HG03457 (cell line): ENCODE results near the gene INSL3.

Experiments used
- ATAC-seq: cut with Tn5 transposase; IDR thresholded peaks from one replicate; pipeline ENCODE4 v1.9.1; 2021; ENCODE audit warnings: moderate number of reproducible peaks; ENCODE audit not compliant: unreplicated experiment

Gene INSL3, protein sequence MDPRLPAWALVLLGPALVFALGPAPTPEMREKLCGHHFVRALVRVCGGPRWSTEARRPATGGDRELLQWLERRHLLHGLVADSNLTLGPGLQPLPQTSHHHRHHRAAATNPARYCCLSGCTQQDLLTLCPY

DNA sequence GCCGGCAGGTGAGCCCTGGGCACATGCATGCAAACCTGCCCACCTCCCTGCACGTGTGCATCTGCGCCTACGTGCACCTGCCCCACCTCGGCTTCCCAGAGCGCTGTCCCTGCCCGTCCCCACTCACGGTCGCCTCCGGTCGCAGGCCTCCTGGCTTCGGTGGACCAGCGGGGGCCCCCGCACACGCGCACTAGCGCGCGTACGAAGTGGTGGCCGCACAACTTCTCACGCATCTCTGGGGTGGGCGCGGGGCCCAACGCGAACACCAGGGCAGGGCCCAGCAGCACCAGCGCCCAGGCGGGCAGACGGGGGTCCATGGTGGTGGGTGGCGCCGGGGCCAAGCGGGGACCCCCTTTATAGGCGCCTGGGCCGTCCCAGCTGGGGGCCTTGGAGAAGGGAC, at the start of gene INSL3:
TSS of gene INSL3 (minus strand) at position 330 of the 400 bp plus-strand sequence. CDS start at position 317, 13 bp downstream.
- no peak for ATAC-seq

GRCh38 chr19:17869114-17869608, 47.8 kb upstream of the INSL3 start:
- no peak for ATAC-seq

DNA sequence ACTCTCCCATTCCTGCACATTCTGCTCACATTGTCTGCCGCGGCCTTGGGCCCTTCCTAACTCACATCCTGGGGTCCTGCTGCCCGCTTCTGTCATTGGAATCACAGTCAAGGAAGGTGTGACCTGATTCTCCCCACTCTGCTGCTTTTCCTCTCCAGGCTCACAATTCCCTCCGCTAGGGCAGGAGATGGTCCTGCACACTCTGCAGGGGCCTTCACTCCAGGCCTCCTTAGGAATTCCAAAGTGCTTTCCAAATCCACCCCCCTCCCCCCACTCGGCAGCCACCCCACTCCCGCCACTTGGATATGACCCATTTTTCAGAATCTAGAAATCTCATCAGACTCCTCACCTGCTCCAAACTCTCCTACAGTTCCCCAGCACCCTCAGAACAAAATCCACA, 47.4 kb upstream of the INSL3 start:
- no peak for ATAC-seq

DNA sequence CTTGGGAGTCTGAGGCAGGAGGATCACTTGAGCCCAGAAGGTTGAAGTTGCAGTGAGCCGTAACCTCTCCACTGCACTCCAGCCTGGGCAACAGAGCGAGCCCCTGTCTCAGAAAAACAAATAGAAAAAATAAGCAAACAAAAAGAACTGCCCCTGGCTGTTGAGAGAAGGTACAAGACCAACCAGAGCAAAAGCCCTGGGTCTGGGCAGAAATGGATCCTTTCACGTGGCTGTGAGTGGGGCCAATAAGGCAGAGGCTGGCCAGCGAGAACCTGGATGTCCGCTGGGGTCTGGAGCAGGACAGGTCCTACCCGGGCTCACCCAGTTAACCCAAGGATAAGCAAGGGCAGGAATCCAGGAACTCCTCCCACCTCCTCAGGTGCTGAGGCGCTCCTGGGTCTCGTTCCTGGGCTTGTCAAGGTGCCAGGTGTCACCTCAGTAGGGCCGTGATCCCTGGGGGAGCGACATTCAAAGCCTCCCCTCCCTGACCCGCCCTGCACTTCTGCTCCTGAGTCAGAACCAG, 45.7 kb upstream of the INSL3 start:
- ATAC-seq = no peak

DNA sequence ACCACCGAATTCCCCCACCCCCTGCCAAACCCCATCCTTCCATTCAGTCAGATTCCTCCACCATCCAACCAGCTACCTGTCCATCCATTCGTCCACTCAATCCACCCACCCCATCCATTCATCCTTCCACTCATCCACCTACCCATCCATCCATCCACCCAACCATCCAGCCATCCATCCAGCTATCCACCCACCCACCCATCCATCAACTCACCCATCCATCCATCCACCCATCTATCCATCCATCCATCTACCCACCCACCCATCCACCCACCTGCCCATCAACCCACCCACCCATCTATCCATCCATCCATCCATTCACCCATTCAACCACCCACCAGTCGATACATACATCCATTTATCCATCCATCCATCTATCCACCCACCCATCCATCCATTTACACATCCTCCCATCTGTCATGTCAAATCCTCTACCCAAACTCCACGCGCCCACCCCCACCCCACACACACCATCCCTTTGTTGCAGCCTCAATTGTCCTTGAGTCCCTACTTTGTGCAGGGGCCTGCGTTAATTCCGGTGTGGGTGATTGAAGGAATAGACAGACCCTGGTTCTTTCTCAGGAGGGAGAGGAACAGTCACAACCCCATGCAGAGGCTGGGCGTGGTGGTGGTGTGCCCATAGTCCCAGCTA, 45.1 kb upstream of the INSL3 start:
- ATAC-seq = no peak

GRCh38 chr19:17865364-17866311, 44.3 kb upstream of the INSL3 start:
- ATAC-seq = no peak

DNA sequence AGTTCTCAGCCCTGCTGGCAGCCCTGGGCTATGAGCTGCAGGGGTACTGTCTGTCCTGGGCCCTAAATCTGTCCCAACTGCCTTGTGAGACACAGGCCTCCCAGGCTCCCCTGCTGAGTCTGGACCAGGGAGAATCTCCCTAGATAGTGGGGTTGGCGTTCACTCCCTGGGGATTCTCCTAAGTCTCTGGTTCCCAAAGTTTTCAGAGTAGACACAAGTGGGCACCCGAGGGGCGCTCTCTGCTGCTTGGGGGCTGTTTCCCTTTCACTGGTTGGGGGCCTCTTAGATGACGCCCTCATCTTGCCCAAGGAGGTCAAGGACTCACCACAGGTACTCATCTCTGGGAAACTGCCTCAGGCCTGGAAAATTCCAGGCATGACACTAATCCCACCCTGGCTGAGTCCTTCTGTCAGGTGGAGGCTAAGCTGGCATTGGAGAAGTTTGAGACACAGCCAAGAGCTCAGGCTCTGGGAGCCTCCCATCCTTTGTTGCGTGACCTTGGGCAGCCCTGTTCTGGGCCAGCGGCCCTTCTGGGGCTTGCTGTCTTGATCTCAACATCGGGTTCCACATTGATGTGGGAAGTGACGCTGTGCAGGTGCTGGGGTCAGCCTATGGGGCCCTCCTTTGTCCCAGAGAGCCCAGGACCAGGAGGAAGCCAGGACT, 42.3 kb upstream of the INSL3 start:
- no peak for ATAC-seq

DNA sequence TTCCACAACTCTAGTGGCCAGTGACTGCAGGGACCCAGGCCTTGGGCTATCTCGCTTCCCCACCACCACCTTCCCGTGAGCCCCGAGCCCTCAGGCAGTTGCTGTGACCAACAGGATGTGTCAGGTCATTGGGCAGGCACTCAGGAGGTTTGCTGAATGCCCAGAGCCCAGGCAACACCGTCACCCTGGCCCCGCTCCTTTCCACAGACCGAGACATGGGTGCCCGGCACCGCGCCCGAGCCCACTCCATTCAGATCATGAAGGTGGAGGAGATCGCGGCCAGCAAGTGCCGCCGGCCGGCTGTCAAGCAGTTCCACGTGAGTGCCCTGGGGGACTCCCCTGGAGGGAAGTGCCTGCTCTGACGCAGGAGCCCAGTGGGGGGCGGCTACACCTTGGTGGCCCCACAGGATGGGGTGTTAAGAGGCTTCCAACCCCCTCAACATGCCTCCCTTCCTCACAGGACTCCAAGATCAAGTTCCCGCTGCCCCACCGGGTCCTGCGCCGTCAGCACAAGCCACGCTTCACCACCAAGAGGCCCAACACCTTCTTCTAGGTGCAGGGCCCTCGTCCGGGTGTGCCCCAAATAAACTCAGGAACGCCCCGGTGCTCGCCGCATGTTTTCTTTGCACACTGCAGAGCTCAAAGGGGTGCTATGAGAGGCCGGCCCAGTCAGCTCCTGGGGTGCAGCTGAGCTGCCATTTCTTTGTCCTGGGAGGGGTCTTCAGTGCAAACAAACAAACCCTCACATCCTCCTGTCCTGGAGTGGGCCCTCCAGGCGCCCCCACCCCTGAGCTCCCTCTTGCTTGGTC, 41.6 kb upstream of the INSL3 start:
- no peak for ATAC-seq

GRCh38 chr19:17861542-17862402, 40.5 kb upstream of the INSL3 start:
- ATAC-seq = no peak

DNA sequence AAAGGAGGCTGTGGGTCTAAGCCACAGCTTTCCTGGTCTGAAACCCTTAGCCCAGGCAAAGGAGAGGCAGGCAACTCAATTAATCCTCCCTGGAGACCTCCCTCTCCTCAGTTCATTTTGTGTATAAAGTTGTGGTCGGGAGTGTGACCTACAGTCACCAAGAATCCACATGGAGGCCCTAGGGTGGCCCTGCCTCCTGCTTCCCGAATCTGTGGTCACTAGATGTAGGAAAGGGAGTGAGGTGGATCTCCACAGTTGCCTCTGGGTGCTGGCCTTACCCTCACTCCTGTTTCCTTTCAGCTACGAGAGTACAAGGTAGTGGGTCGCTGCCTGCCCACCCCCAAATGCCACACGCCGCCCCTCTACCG, 39.7 kb upstream of the INSL3 start:
- no peak for ATAC-seq

- ATAC-seq = no peak
Measured at GRCh38 chr19:17860331-17860992, 39.1 kb upstream of the INSL3 start.

- peak; percentile 84 for ATAC-seq
Measured at GRCh38 chr19:17859533-17860330, 38.4 kb upstream of the INSL3 start, which contains the start of gene RPL18A. RPL18A (plus strand) TSS chr19:17859910; CDS start chr19:17859957, 47 bp downstream.

DNA sequence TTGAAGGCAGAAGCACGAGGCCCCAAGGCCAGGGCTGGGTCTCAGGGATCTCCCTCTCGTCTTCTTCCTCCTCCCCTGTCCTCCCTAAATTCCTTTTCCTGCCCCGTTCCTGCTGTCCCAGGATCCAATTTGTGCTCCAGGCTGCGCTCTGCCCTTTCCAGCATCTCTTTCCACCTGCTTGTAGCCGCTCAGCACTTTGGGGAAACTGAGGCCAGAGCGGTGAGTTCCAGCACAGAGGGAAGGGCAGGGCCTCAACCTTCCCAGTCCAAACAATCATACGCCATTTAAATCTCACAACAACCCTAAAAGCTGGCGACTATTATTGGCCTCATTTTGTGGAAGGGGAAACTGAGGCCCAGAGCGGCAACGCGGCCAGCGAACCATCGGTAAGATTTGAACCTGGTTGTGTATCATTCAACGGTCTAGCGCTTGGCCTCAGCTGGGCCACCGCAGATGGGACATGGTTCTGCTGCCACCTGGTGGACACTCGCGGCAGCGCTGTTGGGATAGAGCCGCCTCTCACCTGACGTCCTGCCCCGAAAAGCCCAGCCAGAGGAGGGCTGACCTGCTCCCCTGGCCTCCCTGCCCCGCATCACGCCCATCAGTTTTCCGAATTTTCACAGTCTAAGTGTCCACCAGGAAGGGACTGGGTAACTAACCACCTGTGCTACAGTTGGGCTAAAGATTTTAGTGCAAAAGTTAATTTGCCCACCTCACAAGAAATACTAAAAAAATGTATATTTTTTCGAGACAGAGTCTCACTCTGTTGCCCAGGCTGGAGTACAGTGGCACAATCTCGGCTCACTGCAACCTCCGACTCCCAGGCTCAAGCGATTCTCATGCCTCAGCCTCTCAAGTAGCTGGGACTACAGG, 34.2 kb upstream of the INSL3 start:
- ATAC-seq = no peak

DNA sequence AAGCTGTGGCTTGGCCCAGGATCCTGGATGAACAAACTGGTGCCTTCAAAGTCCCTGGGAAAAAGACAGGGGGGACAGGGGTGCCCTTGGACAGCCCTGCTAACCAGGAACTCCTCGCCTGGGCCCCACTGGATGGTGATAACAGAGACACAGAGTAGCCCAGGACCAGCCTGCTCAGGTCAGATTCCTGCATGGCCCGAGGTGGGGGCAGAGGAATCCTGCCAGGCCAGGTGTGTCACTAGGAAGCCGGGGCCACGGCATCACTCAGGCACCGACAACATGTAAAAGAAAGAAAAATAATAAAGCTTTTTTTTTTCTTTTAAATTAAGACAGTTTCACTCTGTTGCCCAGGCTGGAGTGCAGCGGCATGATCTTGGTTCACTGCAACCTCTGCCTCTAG, 32.7 kb upstream of the INSL3 start:
- no peak for ATAC-seq

DNA sequence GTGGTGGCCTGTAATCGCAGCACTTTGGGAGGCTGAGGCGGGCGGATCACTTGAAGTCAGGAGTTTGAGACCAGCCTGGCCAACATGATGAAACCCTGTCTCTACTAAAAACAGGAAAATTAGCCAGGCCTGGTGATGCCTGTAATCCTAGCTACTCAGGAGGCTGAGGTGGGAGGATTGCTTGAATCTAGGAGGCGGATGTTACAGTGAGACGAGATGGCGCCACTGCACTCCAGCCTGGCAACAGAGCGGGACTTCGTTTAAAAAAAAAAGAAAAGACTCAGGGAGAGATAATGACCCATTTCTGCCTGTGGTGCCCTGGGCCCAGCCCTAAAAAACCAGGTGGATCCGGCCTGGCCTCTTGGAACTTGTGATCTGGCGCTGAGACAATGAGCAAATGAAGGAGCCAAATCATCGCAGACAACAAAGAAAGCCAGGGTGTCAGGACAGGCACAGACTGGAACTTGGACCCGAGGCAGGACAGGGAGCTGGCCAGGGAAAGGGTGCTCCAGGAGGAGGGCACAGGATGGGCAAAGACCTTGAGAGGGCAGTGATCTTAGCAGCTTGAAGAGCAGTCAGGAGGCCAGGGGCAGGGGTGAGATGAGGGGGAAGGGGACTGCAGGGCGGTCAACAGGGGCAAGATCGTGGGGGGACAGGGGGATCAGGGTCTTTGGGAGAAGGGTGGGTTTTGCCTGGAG, 27.4 kb upstream of the INSL3 start:
- ATAC-seq = no peak
